H9 (cell line): ENCODE measurements around the gene MRPL14. TPM values are rescaled to one million over a fixed set of nuclear protein-coding genes. Genes with fewer than 3 reads are reported as not detected.
A peak's percentile ranks its signal among the peaks of the same experiment; 100 is the strongest.

ENCODE experiments used
- DNase-seq: peaks from one replicate; pipeline ENCODE4 v3.0.0-alpha.2; 2017
- H2AFZ ChIP-seq: one replicate; pipeline ENCODE4 v1.6.1; 2013; ENCODE audit warnings: mild to moderate bottlenecking, low read length, control low read depth, moderate library complexity
- H2AK5ac ChIP-seq: 2 replicates; pipeline ENCODE4 v1.6.1; 2013; ENCODE audit warnings: low read length, control low read depth, mixed read lengths; ENCODE audit not compliant: insufficient read length
- H2BK120ac ChIP-seq: one replicate; pipeline ENCODE4 v1.6.1; 2013; ENCODE audit warnings: low read depth, mild to moderate bottlenecking, low read length, control low read depth, inconsistent platforms; ENCODE audit not compliant: poor library complexity, severe bottlenecking
- H2BK12ac ChIP-seq: 2 replicates; pipeline ENCODE4 v1.6.1; 2013; ENCODE audit warnings: low read length, control low read depth, mixed read lengths, low read depth; ENCODE audit not compliant: insufficient read length
- H2BK15ac ChIP-seq: 2 replicates; pipeline ENCODE4 v1.6.1; 2013; ENCODE audit warnings: low read depth, low read length, control low read depth
- H2BK20ac ChIP-seq: one replicate; pipeline ENCODE4 v1.6.1; 2013; ENCODE audit warnings: low read depth, mild to moderate bottlenecking, low read length, control low read depth, inconsistent platforms; ENCODE audit not compliant: poor library complexity, severe bottlenecking
- H2BK5ac ChIP-seq: 2 replicates; pipeline ENCODE4 v1.6.1; 2013; ENCODE audit warnings: low read length, control low read depth, mixed read lengths; ENCODE audit not compliant: insufficient read length
- H3K14ac ChIP-seq: 2 replicates; pipeline ENCODE4 v1.6.1; 2013; ENCODE audit warnings: low read length, control low read depth; ENCODE audit not compliant: insufficient read depth
- H3K18ac ChIP-seq: 2 replicates; pipeline ENCODE4 v1.6.1; 2013; ENCODE audit warnings: low read depth, mild to moderate bottlenecking, mixed read lengths, low read length, control low read depth; ENCODE audit not compliant: insufficient read length
- H3K23ac ChIP-seq: 2 replicates; pipeline ENCODE4 v1.6.1; 2013; ENCODE audit warnings: low read length, control low read depth, mixed read lengths, low read depth; ENCODE audit not compliant: insufficient read length
- H3K23me2 ChIP-seq: 2 replicates; pipeline ENCODE4 v1.6.1; 2013; ENCODE audit warnings: low read depth, mild to moderate bottlenecking, mixed read lengths, low read length, control low read depth; ENCODE audit not compliant: insufficient read length, poor library complexity, severe bottlenecking
- H3K27ac ChIP-seq: 2 replicates; pipeline ENCODE4 v1.5.1; 2013; ENCODE audit warnings: low read length, control low read depth, mixed read lengths, low read depth; ENCODE audit not compliant: insufficient read length
- H3K27me3 ChIP-seq: 2 replicates; pipeline ENCODE4 v1.6.1; 2013; ENCODE audit warnings: low read length, control low read depth, inconsistent platforms; ENCODE audit not compliant: insufficient read depth
- H3K4ac ChIP-seq: 2 replicates; pipeline ENCODE4 v1.6.1; 2013; ENCODE audit warnings: low read depth, mild to moderate bottlenecking, control low read depth, inconsistent platforms, low read length, moderate library complexity
- H3K4me1 ChIP-seq: 2 replicates; pipeline ENCODE4 v1.6.1; 2013; ENCODE audit warnings: low read length, control low read depth, inconsistent platforms; ENCODE audit not compliant: insufficient read depth
- H3K4me2 ChIP-seq: 2 replicates; pipeline ENCODE4 v1.6.1; 2013; ENCODE audit warnings: low read length, control low read depth, mixed read lengths; ENCODE audit not compliant: insufficient read length, insufficient read depth
- H3K56ac ChIP-seq: 2 replicates; pipeline ENCODE4 v1.6.1; 2013; ENCODE audit warnings: low read depth, mild to moderate bottlenecking, mixed read lengths, low read length, control low read depth; ENCODE audit not compliant: insufficient read length
- H3K79me1 ChIP-seq: 2 replicates; pipeline ENCODE4 v1.6.1; 2013; ENCODE audit warnings: low read depth, mild to moderate bottlenecking, moderate library complexity, low read length, control low read depth, inconsistent platforms; ENCODE audit not compliant: insufficient read depth, poor library complexity, severe bottlenecking
- H3K79me2 ChIP-seq: 2 replicates; pipeline ENCODE4 v1.6.1; 2013; ENCODE audit warnings: low read length, control low read depth, inconsistent platforms; ENCODE audit not compliant: insufficient read depth
- H3K9ac ChIP-seq: 2 replicates; pipeline ENCODE4 v1.6.1; 2013; ENCODE audit warnings: low read length, control low read depth, mixed read lengths; ENCODE audit not compliant: insufficient read length; ENCODE audit errors: extremely low read depth
- H3K9me3 ChIP-seq: one replicate; pipeline ENCODE4 v1.6.1; 2013; ENCODE audit warnings: low read depth, low read length, inconsistent platforms; ENCODE audit not compliant: control insufficient read depth
- H3T11ph ChIP-seq: one replicate; pipeline ENCODE4 v1.6.1; 2013; ENCODE audit warnings: mild to moderate bottlenecking, low read length, control low read depth, inconsistent platforms
- H4K20me1 ChIP-seq: one replicate; pipeline ENCODE4 v1.6.1; 2013; ENCODE audit not compliant: control insufficient read depth, insufficient read length, insufficient read depth
- H4K5ac ChIP-seq: 2 replicates; pipeline ENCODE4 v1.6.1; 2013; ENCODE audit warnings: low read depth, mild to moderate bottlenecking, mixed read lengths, low read length, control low read depth; ENCODE audit not compliant: insufficient read length
- H4K8ac ChIP-seq: replicated peaks from 2 replicates; pipeline ENCODE4 v1.6.1; 2013; ENCODE audit warnings: low read length, control low read depth, mixed read lengths, low read depth; ENCODE audit not compliant: insufficient read length
- H4K91ac ChIP-seq: 2 replicates; pipeline ENCODE4 v1.6.1; 2013; ENCODE audit warnings: low read depth, mild to moderate bottlenecking, moderate library complexity, mixed read lengths, low read length, control low read depth; ENCODE audit not compliant: insufficient read length
- H3K27ac Mint-ChIP-seq, 3 experiments: 2 replicates in 2 of 3; 3 replicates in 1 of 3; pipeline ENCODE4 v1.8.0; 2020 to 2021; ENCODE audit warnings: mixed read lengths in 3 of 3, mild to moderate bottlenecking in 1 of 3, moderate library complexity in 1 of 3
- H3K27me3 Mint-ChIP-seq: 2 replicates; pipeline ENCODE4 v1.8.0; 2021; ENCODE audit warnings: low read depth, mild to moderate bottlenecking, moderate library complexity, mixed read lengths
- H3K36me3 Mint-ChIP-seq, 3 experiments: 2 replicates in 2 of 3; 3 replicates in 1 of 3; pipeline ENCODE4 v1.8.0; 2020 to 2021; ENCODE audit warnings: low read depth in 3 of 3, mixed read lengths in 3 of 3; ENCODE audit not compliant: insufficient read depth in 1 of 3
- H3K4me1 Mint-ChIP-seq, 2 experiments: 2 replicates each; pipeline ENCODE4 v1.8.0; 2020; ENCODE audit warnings: mixed read lengths in 2 of 2
- H3K4me3 Mint-ChIP-seq, 2 experiments: 2 replicates in 1 of 2; 3 replicates in 1 of 2; pipeline ENCODE4 v1.8.0; 2020 to 2021; ENCODE audit warnings: mild to moderate bottlenecking in 2 of 2, mixed read lengths in 2 of 2, moderate library complexity in 1 of 2
- H3K9me3 Mint-ChIP-seq, 2 experiments: 2 replicates in 1 of 2; 3 replicates in 1 of 2; pipeline ENCODE4 v1.8.0; 2020; ENCODE audit warnings: mild to moderate bottlenecking in 2 of 2, mixed read lengths in 2 of 2, moderate library complexity in 1 of 2
- WGBS: extraction: QIAGEN DNeasy Blood & Tissue Kit; methylation state at CpG from one replicate; pipeline ENCODE4 v1.1.7; 2013; ENCODE audit warnings: missing lambda C conversion rate, low lambda C conversion rate, mixed read lengths; ENCODE audit not compliant: insufficient read length; ENCODE audit errors: extremely low coverage; 5-methylcytosine and 5-hydroxymethylcytosine counted together
- total RNA-seq: library from RNA; stranded (reverse); gene quantifications from 2 replicates; pipeline ENCODE4 v1.2.1, GENCODE V29; 2021
- TF ChIP-seq, protein P1 (sequence below): fragments of 200-600 bp; sonication (generic); conservative IDR thresholded peaks from 3 replicates; pipeline ENCODE4 v1.8.0; 2021; ENCODE audit warnings: antibody characterized with exemption, mild to moderate bottlenecking

The MRPL14 gene
- total RNA-seq, 1 experiment from 2014 or later, result 80.1 TPM

DNA sequence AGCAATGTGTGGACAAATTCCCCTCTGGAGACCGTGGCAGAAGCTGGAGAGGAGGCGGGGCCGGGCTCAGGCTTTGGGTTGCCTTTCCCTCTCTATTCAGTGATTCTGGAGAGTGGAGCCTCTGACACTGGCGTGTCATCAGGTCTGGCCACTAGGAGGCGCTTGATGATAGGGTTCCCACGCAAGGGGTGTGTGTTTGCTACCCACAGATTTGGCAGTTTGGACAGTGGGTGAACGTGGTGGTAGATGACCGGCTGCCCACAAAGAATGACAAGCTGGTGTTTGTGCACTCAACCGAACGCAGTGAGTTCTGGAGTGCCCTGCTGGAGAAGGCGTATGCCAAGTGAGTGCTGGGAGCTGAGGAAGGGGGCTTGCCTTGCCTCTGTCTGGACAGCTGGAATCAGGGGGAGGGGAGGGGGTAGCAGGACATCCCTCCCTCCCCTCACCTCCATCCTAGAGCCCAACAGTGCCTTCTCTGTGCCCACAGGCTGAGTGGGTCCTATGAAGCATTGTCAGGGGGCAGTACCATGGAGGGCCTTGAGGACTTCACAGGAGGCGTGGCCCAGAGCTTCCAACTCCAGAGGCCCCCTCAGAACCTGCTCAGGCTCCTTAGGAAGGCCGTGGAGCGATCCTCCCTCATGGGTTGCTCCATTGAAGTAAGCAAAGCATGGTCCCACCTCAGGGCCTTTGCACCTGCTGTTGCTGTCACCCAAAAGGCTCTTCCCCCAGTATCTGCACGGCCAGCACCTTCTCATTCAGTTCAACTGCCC is 45.7 kb upstream of the MRPL14 start:
- peak; percentile 74 for DNase-seq
- H3K23ac ChIP-seq, result no peak overlapping the region
- peaks cover 3% of the 10 kb centered on the region for H4K20me1 ChIP-seq
- no peak overlapping the region for H2BK120ac ChIP-seq
- no peak overlapping the region for H4K5ac ChIP-seq
- no peak overlapping the region for H3K56ac ChIP-seq
- no peak overlapping the region for H3K14ac ChIP-seq
- H3K4me1 ChIP-seq, result peaks cover 2% of the 10 kb centered on the region; the same call in 1 of the 2 replicates
- H2BK5ac ChIP-seq, result no peak overlapping the region
- H3K36me3 Mint-ChIP-seq, result no peaks in the 10 kb centered on the region; a peak in 1 of 7 replicates
- no peak overlapping the region for H3T11ph ChIP-seq
- H3K27me3 Mint-ChIP-seq, result peaks cover 4% of the 10 kb centered on the region
- H2AFZ ChIP-seq, result no peak overlapping the region
- H2BK15ac ChIP-seq, result no peak overlapping the region
- peaks cover 10 to 19% of the 10 kb centered on the region in 2 experiments for H3K4me1 Mint-ChIP-seq
- H3K9ac ChIP-seq, result no peak overlapping the region
- no peaks in the 10 kb centered on the region for H3K79me2 ChIP-seq
- no peak overlapping the region for H4K8ac ChIP-seq
- no peak overlapping the region for H2BK20ac ChIP-seq
- H3K27ac ChIP-seq, result no peak overlapping the region
- H3K9me3 Mint-ChIP-seq, result no peaks in the 10 kb centered on the region
- no peaks in the 10 kb centered on the region for H3K79me1 ChIP-seq
- no CpG with 5 or more reads among the region's 15 CpGs for WGBS
- H2BK12ac ChIP-seq, result no peak overlapping the region
- H4K91ac ChIP-seq, result no peak overlapping the region
- H3K4me3 Mint-ChIP-seq, result no peak overlapping the region; a peak in 1 of 5 replicates
- TF ChIP-seq, protein P1, sequence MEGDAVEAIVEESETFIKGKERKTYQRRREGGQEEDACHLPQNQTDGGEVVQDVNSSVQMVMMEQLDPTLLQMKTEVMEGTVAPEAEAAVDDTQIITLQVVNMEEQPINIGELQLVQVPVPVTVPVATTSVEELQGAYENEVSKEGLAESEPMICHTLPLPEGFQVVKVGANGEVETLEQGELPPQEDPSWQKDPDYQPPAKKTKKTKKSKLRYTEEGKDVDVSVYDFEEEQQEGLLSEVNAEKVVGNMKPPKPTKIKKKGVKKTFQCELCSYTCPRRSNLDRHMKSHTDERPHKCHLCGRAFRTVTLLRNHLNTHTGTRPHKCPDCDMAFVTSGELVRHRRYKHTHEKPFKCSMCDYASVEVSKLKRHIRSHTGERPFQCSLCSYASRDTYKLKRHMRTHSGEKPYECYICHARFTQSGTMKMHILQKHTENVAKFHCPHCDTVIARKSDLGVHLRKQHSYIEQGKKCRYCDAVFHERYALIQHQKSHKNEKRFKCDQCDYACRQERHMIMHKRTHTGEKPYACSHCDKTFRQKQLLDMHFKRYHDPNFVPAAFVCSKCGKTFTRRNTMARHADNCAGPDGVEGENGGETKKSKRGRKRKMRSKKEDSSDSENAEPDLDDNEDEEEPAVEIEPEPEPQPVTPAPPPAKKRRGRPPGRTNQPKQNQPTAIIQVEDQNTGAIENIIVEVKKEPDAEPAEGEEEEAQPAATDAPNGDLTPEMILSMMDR, result peak; percentile 93
- H3K27ac Mint-ChIP-seq, result no peak overlapping the region
- H3K4ac ChIP-seq, result no peak overlapping the region
- no peaks in the 10 kb centered on the region for H3K9me3 ChIP-seq
- no peaks in the 10 kb centered on the region for H3K23me2 ChIP-seq
- no peaks in the 10 kb centered on the region for H3K27me3 ChIP-seq
- no peak overlapping the region for H2AK5ac ChIP-seq
- no peak overlapping the region for H3K4me2 ChIP-seq
- H3K18ac ChIP-seq, result no peak overlapping the region
